Colon (tissue), 2 donors: Measurements from ENCODE around the gene ZNF154.

ENCODE experiments used
- FAIRE-seq: peaks from 2 replicates; lab custom pipeline; 2012; peaks lifted over from hg19 to GRCh38; lab: Jason Lieb, UNC
- donor health status: control.
- donor health status: control.

ZNF154 gene

GRCh38 chr19:57675881-57676280, 33.1 kb downstream of the ZNF154 start:
- no peak for FAIRE-seq

GRCh38 chr19:57672466-57672865, 36.5 kb downstream of the ZNF154 start:
- FAIRE-seq, result no peak

GRCh38 chr19:57671124-57671895, 37.7 kb downstream of the ZNF154 start:
- no peak for FAIRE-seq

- no peak for FAIRE-seq
Measured at GRCh38 chr19:57668635-57669034, 40.4 kb downstream of the ZNF154 start, which contains the start of gene ZSCAN4. ZSCAN4 (plus strand) TSS chr19:57668935; CDS start chr19:57676146, 7,211 bp downstream.

- no peak for FAIRE-seq
Measured at GRCh38 chr19:57667228-57667627, 41.8 kb downstream of the ZNF154 start.

- no peak for FAIRE-seq
Measured at GRCh38 chr19:57665261-57665806, 43.7 kb downstream of the ZNF154 start.

- no peak for FAIRE-seq
Measured at GRCh38 chr19:57664269-57665127, 44.5 kb downstream of the ZNF154 start.

GRCh38 chr19:57656346-57656745, 52.7 kb downstream of the ZNF154 start:
- FAIRE-seq, result no peak

GRCh38 chr19:57655443-57655842, 53.6 kb downstream of the ZNF154 start:
- FAIRE-seq, result no peak

GRCh38 chr19:57653689-57654088, 55.3 kb downstream of the ZNF154 start:
- FAIRE-seq, result no peak

GRCh38 chr19:57651654-57651996, 57.4 kb downstream of the ZNF154 start:
- FAIRE-seq, result no peak

GRCh38 chr19:57648331-57649003, 60.5 kb downstream of the ZNF154 start:
- no peak for FAIRE-seq
